K562 (cell line): ENCODE measurements around the gene MRPL40. TPM values are rescaled to one million over a fixed set of nuclear protein-coding genes. Genes with fewer than 3 reads are reported as not detected.

Source experiments
- ATF3 ChIP-seq, 2 experiments: fragments of 450-650 bp in 1 of 2; sonication (generic) in 1 of 2; formaldehyde crosslinking in 1 of 2; IDR thresholded peaks in 1 of 2; conservative IDR thresholded peaks in 1 of 2; 2 replicates each; pipeline versions ENCODE4 v1.6.1 to v1.8.1; 2016 to 2023; ENCODE audit warnings: mild to moderate bottlenecking in 2 of 2, moderate library complexity in 2 of 2, inconsistent platforms in 1 of 2, missing genetic modification reagents in 1 of 2
- EWSR1 ChIP-seq: fragments of 450-650 bp; IDR thresholded peaks from 2 replicates; pipeline ENCODE4 v1.6.1; 2018; ENCODE audit warnings: borderline replicate concordance, mild to moderate bottlenecking, low read depth, moderate library complexity; ENCODE audit not compliant: partially characterized antibody
- KLF1 ChIP-seq: fragments of 450-650 bp; IDR thresholded peaks from 2 replicates; pipeline ENCODE4 v1.6.1; 2016; ENCODE audit warnings: missing genetic modification characterization, missing compliant biosample characterization
- MAZ ChIP-seq, 2 experiments: fragments of 450-650 bp in 1 of 2; sonication (generic) in 1 of 2; formaldehyde crosslinking; IDR thresholded peaks in 1 of 2; conservative IDR thresholded peaks in 1 of 2; 2 replicates each; pipeline versions ENCODE4 v1.4.0 to v1.5.0; 2020; ENCODE audit warnings: mild to moderate bottlenecking in 1 of 2, missing genetic modification reagents in 1 of 2
- NBN ChIP-seq: fragments of 450-650 bp; IDR thresholded peaks from 2 replicates; pipeline ENCODE4 v1.6.1; 2016; ENCODE audit warnings: low read depth, mild to moderate bottlenecking
- NR2C2 ChIP-seq, 2 experiments: fragments of 200-800 bp in 1 of 2; sonication (Bioruptor generic) in 1 of 2; sonication (generic) in 1 of 2; formaldehyde crosslinking in 1 of 2; IDR thresholded peaks; 2 replicates each; pipeline versions ENCODE4 v1.6.1 to v1.8.0; 2016 to 2022; ENCODE audit warnings: mild to moderate bottlenecking in 1 of 2, missing compliant biosample characterization in 1 of 2, missing genetic modification characterization in 1 of 2, missing genetic modification reagents in 1 of 2
- POU5F1 ChIP-seq: fragments of 150-350 bp; IDR thresholded peaks from 2 replicates; pipeline ENCODE4 v1.6.1; 2014; ENCODE audit warnings: borderline replicate concordance, low read length, low read depth, mild to moderate bottlenecking; ENCODE audit not compliant: partially characterized antibody
- RAD21 ChIP-seq, 2 experiments: fragments of 250-450 bp in 1 of 2; fragments of 450-650 bp in 1 of 2; sonication (Bioruptor Pico) in 1 of 2; formaldehyde crosslinking in 1 of 2; IDR thresholded peaks in 1 of 2; conservative IDR thresholded peaks in 1 of 2; 2 replicates each; pipeline versions ENCODE4 v1.4.0 to v1.8.0; 2020 to 2022; ENCODE audit warnings: mild to moderate bottlenecking in 2 of 2, moderate library complexity in 1 of 2
- RFX7 ChIP-seq: fragments of 250-450 bp; sonication (Bioruptor Pico); IDR thresholded peaks from 2 replicates; pipeline ENCODE4 v1.5.1; 2021; ENCODE audit warnings: mild to moderate bottlenecking
- SIN3A ChIP-seq, 2 experiments: fragments of 150-350 bp in 1 of 2; IDR thresholded peaks; 2 replicates each; pipeline ENCODE4 v1.6.1; 2011 to 2016; ENCODE audit warnings: borderline replicate concordance in 2 of 2, low read depth in 2 of 2, low read length in 2 of 2, mild to moderate bottlenecking in 2 of 2, moderate library complexity in 2 of 2; ENCODE audit not compliant: control insufficient read depth in 1 of 2
- SRSF7 ChIP-seq: fragments of 200-400 bp; formaldehyde crosslinking; optimal IDR thresholded peaks from 2 replicates; pipeline ENCODE3; 2017; ENCODE audit warnings: mild to moderate bottlenecking, low read depth, low read length
- SUPT5H ChIP-seq: fragments of 450-650 bp; IDR thresholded peaks from 2 replicates; pipeline ENCODE4 v1.6.1; 2016
- TAF9B ChIP-seq: fragments of 450-650 bp; IDR thresholded peaks from 2 replicates; pipeline ENCODE4 v1.6.1; 2018; ENCODE audit warnings: mild to moderate bottlenecking; ENCODE audit not compliant: partially characterized antibody
- ZNF165 ChIP-seq: fragments of 250-450 bp; sonication (Bioruptor Pico); IDR thresholded peaks from 2 replicates; pipeline ENCODE4 v1.4.0; 2020; ENCODE audit warnings: borderline replicate concordance
- ZNF274 ChIP-seq: IDR thresholded peaks from 2 replicates; pipeline ENCODE4 v1.6.1; 2011; ENCODE audit warnings: low read depth, mild to moderate bottlenecking, low read length, moderate library complexity, borderline replicate concordance
- ZNF3 ChIP-seq: fragments of 250-450 bp; sonication (Bioruptor Pico); IDR thresholded peaks from 2 replicates; pipeline ENCODE4 v1.5.0; 2021; ENCODE audit warnings: mild to moderate bottlenecking, moderate library complexity
- ZNF431 ChIP-seq: sonication (generic); formaldehyde crosslinking; IDR thresholded peaks from 2 replicates; pipeline ENCODE4 v1.8.0; 2022; ENCODE audit warnings: mild to moderate bottlenecking, missing genetic modification reagents
- ZNF583 ChIP-seq: fragments of 250-450 bp; sonication (Bioruptor Pico); IDR thresholded peaks from 2 replicates; pipeline ENCODE4 v1.4.0; 2020
- ZNF696 ChIP-seq: fragments of 250-450 bp; sonication (Bioruptor Pico); conservative IDR thresholded peaks from 2 replicates; pipeline ENCODE4 v1.4.0; 2020; ENCODE audit warnings: mild to moderate bottlenecking, moderate library complexity
- ZNF764 ChIP-seq: fragments of 250-450 bp; sonication (Bioruptor Pico); IDR thresholded peaks from 2 replicates; pipeline ENCODE4 v1.4.0; 2020; ENCODE audit warnings: low read depth, mild to moderate bottlenecking, moderate library complexity
- polyA plus RNA-seq, 8 experiments: library from polyadenylated mRNA; depleted of rRNA in 4 of 8; stranded (reverse) in 5 of 8; unstranded in 3 of 8; fragments of >200 nt; fragmentation: Nextera tagmentation in 2 of 8; fragmentation: Illumina TruSeq in 1 of 8; extraction: Ambion mirVana in 2 of 8; extraction: Trizol in 1 of 8; gene quantifications; 2 replicates each; pipeline versions ENCODE4 v1.2.1 to v1.2.3, GENCODE V29; 2011 to 2014; ENCODE audit warnings: inconsistent platforms in 1 of 8, missing spikeins in 1 of 8
- total RNA-seq, 7 experiments: library from RNA; depleted of rRNA in 6 of 7; stranded (reverse); fragments of >200 nt in 6 of 7; fragmentation: Illumina TruSeq in 2 of 7; extraction: Trizol in 2 of 7; gene quantifications; 2 replicates each; pipeline versions ENCODE4 v1.2.1 to v1.2.3, GENCODE V29; 2011 to 2021; ENCODE audit warnings: low replicate concordance in 1 of 7
- TF ChIP-seq, protein P1 (sequence below): fragments of 250-450 bp; sonication (Bioruptor Pico); IDR thresholded peaks from 2 replicates; pipeline ENCODE4 v1.8.0; 2021; ENCODE audit warnings: borderline replicate concordance, mild to moderate bottlenecking, moderate library complexity; ENCODE audit not compliant: poor library complexity, severe bottlenecking
- TF ChIP-seq, protein P2 (sequence below): fragments of 250-450 bp; sonication (Bioruptor Pico); IDR thresholded peaks from 2 replicates; pipeline ENCODE4 v1.9.0; 2021; ENCODE audit warnings: mild to moderate bottlenecking
- TF ChIP-seq, protein P3 (sequence below): fragments of 250-450 bp; sonication (Bioruptor Pico); IDR thresholded peaks from 2 replicates; pipeline ENCODE4 v1.4.0; 2020; ENCODE audit warnings: mild to moderate bottlenecking

The MRPL40 gene
- total and polyA plus RNA-seq, 9 of the 15 experiments (the other 6 are each of a cell fraction or from before 2014, with no cell fraction given) = 132 to 652 (median 208) TPM

GRCh38 chr22:19430890-19431541 lies 1.3 kb upstream of the MRPL40 start (continued):
- TF ChIP-seq SUPT5H = no peak
- TF ChIP-seq, protein P1, sequence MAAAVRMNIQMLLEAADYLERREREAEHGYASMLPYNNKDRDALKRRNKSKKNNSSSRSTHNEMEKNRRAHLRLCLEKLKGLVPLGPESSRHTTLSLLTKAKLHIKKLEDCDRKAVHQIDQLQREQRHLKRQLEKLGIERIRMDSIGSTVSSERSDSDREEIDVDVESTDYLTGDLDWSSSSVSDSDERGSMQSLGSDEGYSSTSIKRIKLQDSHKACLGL = peak; percentile 66
- 0 out of 2 replicates have a peak, but pooled peaks have one; percentile 14 for TF ChIP-seq ZNF583 (CRISPR knock-in tag)
- peak in 1 of 2 experiments; percentile 87; a peak in 1 of 4 replicates for TF ChIP-seq SIN3A (IDR thresholded peaks at IDR 0.05; ENCODE audit: borderline replicate concordance in 2 of 2, control insufficient read depth in 1 of 2, low read depth in 2 of 2, low read length in 2 of 2)
- peak; percentile 33 to 69; a peak in 3 of 4 replicates for TF ChIP-seq MAZ (CRISPR knock-in tag; conservative IDR thresholded peaks at IDR 0.05 in 1 of 2, IDR thresholded peaks at IDR 0.05 in 1 of 2)
- TF ChIP-seq RFX7 (CRISPR knock-in tag) = 0 out of 2 replicates have a peak, but pooled peaks have one; percentile 46
- no peak for TF ChIP-seq ZNF696 (CRISPR knock-in tag)
- TF ChIP-seq NR2C2 (CRISPR knock-in tag; IDR thresholded peaks at IDR 0.05) = no peak
- TF ChIP-seq NR2C2 (tag; IDR thresholded peaks at IDR 0.05) = no peak
- TF ChIP-seq ZNF274 = 0 out of 2 replicates have a peak, but pooled peaks have one; percentile 12
- no peak for TF ChIP-seq ZNF431 (CRISPR knock-in tag)
- peak; percentile 6 for TF ChIP-seq POU5F1
- TF ChIP-seq ATF3 (IDR thresholded peaks at IDR 0.05) = no peak
- peak; percentile 72; the same call in 1 of the 2 replicates for TF ChIP-seq ATF3 (CRISPR knock-in tag; conservative IDR thresholded peaks at IDR 0.05)
- TF ChIP-seq, protein P2, sequence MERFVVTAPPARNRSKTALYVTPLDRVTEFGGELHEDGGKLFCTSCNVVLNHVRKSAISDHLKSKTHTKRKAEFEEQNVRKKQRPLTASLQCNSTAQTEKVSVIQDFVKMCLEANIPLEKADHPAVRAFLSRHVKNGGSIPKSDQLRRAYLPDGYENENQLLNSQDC (CRISPR knock-in tag) = peak; percentile 90
- TF ChIP-seq, protein P3, sequence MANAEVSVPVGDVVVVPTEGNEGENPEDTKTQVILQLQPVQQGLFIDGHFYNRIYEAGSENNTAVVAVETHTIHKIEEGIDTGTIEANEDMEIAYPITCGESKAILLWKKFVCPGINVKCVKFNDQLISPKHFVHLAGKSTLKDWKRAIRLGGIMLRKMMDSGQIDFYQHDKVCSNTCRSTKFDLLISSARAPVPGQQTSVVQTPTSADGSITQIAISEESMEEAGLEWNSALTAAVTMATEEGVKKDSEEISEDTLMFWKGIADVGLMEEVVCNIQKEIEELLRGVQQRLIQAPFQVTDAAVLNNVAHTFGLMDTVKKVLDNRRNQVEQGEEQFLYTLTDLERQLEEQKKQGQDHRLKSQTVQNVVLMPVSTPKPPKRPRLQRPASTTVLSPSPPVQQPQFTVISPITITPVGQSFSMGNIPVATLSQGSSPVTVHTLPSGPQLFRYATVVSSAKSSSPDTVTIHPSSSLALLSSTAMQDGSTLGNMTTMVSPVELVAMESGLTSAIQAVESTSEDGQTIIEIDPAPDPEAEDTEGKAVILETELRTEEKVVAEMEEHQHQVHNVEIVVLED (CRISPR knock-in tag) = no peak
- TF ChIP-seq RAD21 (CRISPR knock-in tag; conservative IDR thresholded peaks at IDR 0.05 in 1 of 2, IDR thresholded peaks at IDR 0.05 in 1 of 2) = peak in 1 of 2 experiments; percentile 34; a peak in 3 of 4 replicates
- no peak for TF ChIP-seq SRSF7
- TF ChIP-seq TAF9B = no peak
- TF ChIP-seq ZNF165 = peak; percentile 55; the same call in 1 of the 2 replicates
- TF ChIP-seq ZNF764 = 0 out of 2 replicates have a peak, but pooled peaks have one; percentile 50
- TF ChIP-seq NBN = no peak
- no peak for TF ChIP-seq EWSR1
- 0 out of 2 replicates have a peak, but pooled peaks have one; percentile 24 for TF ChIP-seq KLF1
- no peak for TF ChIP-seq ZNF3 (CRISPR knock-in tag)
